ENCODE results near the gene STAT2.
"Not testable (repeated sequence)": the region's sequence is repeated elsewhere in the genome, so short reads cannot be mapped to it uniquely, and the experiment has no call there.

STAT2 gene

GRCh38 chr12:56359851-56360767 is at the start of gene STAT2:
Gene STAT2 (minus strand): TSS chr12:56360107. CDS start chr12:56356571, 3,536 bp downstream.
- peak; percentile 100 for DNase-seq (ENCODE audit: low read depth, low spot score)

GRCh38 chr12:56408799-56409417 is 49.0 kb upstream of the STAT2 start:
- no peak for DNase-seq (ENCODE audit: low read depth, low spot score)

- not testable (repeated sequence) for DNase-seq (ENCODE audit: low read depth, low spot score)
Measured at GRCh38 chr12:56404227-56404626, 44.3 kb upstream of the STAT2 start.

- not testable (repeated sequence) for DNase-seq (ENCODE audit: low read depth, low spot score)
Measured at GRCh38 chr12:56401612-56402011, 41.7 kb upstream of the STAT2 start.

DNA sequence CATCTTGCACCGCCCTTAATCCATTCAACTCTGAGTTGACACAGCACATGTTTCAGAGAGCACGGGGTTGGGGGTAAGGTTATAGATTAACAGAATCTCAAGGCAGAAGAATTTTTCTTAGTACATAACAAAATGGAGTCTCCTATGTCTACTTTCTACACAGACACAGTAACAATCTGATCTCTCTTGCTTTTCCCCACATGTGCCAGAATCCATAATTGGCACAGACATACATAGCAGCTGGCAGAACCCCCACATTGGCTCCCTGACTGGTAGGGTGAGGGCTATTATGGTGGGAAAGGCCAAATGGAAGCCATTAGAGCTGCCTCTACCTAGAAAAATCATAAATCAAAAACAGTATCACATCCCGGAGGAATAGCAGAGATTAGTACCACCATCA is 41.2 kb upstream of the STAT2 start:
- DNase-seq (ENCODE audit: low read depth, low spot score), result not testable (repeated sequence)

DNA sequence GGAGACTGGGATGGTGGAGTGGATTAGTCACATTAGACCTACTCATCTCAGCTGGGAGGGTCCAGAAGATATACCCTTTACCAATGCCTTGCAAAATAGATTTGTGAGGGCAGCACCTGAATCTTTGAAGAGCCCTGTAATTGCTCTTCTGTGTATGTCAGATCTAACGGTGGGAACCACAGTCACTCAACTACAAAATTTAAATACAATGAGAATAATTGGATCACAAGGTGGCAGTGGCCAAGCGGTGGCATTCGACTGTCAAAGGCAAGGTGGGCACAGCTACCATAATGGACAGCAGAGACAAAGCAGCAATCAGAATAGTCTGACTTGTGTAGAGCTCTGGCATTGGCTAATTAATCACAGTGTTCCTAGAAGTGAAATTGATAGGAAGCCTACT is 39.6 kb upstream of the STAT2 start:
- DNase-seq (ENCODE audit: low read depth, low spot score), result not testable (repeated sequence)

- DNase-seq (ENCODE audit: low read depth, low spot score), result no peak
Measured at GRCh38 chr12:56398324-56398723, 38.4 kb upstream of the STAT2 start.

GRCh38 chr12:56392331-56392730 is 32.4 kb upstream of the STAT2 start:
- DNase-seq (ENCODE audit: low read depth, low spot score), result no peak

- no peak for DNase-seq (ENCODE audit: low read depth, low spot score)
Measured at GRCh38 chr12:56391721-56392120, 31.8 kb upstream of the STAT2 start.

GRCh38 chr12:56389412-56389811 is 29.5 kb upstream of the STAT2 start:
- DNase-seq (ENCODE audit: low read depth, low spot score), result no peak

DNA sequence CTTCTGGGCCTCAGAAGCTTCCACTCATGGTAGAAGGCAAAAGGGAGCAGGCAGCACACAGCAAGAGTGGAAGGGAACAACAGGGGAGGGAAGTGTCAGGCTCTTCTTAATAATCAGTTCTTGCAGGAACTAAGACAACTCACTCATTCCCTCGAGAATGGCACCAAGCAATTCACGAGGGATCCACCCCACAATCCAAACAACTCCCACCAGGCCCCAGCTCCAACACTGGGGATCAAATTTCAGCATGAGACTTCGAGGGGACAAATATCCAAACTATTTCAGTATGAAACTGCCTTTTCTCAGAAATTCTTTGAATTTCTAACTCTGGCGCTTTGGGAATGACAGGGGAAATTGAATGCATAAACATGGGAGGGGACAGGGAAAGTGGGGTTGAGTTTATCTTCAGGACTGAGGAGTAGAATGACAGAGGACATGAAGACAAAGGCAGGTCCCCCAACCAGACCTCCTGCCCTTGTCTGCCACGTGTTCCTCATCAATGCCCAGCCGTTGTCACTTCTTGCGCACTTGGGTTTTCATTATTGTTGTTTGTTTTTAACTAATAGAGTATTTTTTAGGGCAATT is 27.3 kb upstream of the STAT2 start:
- DNase-seq (ENCODE audit: low read depth, low spot score), result no peak

GRCh38 chr12:56385873-56386272 is 26.0 kb upstream of the STAT2 start:
- DNase-seq (ENCODE audit: low read depth, low spot score), result no peak

- DNase-seq (ENCODE audit: low read depth, low spot score), result no peak
Measured at GRCh38 chr12:56382611-56383010, 22.7 kb upstream of the STAT2 start.

GRCh38 chr12:56377989-56378316 is 18.0 kb upstream of the STAT2 start:
- no peak for DNase-seq (ENCODE audit: low read depth, low spot score)

DNA sequence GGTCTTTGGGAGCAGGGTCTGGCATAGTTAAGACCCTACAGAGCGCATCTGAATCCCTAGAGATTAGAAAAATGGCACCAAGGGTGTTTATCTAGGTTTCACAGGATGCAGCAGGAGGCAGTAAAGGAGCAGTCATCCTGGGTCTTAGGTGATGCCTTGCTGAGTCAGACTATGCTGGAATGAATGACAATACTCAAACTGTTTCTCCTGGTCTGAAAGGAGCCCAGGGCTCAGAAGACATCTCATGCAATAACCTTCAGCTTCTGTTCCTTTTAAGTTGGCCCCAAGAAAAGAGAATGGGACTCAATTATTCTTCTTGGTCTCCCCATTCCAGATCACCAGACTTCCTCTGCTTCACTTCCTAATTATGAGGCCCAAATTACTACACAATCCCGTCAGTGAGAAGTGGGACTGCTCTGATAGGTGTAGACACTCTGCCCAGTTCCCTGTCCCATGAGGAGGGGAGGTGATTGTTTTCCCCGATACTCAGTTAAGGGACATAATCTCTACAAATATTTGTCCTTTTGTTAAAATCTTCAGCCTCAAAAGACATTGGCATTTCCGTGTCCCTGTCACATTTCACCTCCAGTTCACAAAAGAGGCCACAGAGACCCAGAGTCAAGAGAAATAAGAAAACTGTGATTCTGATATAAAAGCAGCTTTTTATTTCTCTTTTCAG is 17.5 kb upstream of the STAT2 start:
- DNase-seq (ENCODE audit: low read depth, low spot score), result peak; percentile 45

GRCh38 chr12:56375598-56376434 is 15.9 kb upstream of the STAT2 start:
- DNase-seq (ENCODE audit: low read depth, low spot score), result no peak

DNA sequence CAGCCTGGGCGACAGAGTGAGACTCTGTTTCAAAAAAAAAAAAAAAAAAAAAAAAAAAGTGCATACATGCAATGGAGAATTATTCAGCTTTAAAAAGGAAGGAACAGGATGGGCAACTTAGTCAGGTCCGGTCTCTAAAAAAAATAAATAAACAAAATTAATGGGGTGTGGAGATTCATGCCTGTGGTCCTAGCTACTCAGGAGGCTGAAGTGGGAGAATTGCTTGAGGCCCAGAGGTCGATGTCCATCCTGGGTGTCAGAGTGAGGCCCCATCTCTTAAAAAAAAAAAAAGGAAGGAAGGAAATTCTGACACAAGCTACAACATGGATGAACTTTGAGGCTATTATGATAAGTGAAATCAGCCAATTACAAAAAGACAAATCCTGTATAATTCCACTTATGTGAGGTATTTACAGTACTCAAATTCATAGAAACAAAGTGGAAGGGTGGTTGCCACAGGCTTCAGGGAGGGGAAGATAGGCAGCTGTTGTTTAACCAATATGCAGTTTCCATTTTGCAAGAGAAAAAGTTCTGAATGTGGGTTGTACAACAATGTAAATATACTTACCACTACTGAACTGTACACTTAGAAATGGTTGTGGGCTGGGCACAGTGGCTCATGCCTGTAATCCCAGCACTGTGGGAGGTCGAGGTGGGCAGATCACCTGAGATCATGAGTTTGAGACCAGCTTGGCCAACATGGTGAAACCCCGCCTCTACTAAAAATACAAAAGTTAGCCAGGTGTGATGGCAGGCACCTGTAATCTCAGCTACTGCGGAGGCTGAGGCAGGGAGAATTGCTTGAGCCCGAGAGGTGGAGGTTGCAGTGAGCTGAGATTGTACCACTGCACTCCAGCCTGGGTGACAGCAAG is 15.1 kb upstream of the STAT2 start:
- no peak for DNase-seq (ENCODE audit: low read depth, low spot score)

DNA sequence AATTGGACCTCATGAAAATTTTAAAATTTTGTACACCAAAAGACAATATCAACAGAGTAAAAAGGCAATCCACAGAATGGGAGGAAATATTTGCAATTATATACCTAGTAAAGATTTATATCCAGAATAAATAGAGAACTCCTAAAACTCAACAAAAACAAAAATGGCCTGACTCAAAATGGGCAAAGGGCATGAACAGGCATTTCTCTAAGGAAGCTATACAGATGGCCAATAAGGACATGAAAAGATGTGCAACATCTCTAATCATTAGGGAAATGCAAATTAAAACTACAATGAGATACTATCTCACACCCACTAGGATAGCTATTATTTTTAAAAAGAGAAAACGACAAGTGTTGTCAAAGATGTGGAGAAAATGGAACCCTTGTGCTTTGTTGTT is 13.6 kb upstream of the STAT2 start:
- DNase-seq (ENCODE audit: low read depth, low spot score), result no peak

DNA sequence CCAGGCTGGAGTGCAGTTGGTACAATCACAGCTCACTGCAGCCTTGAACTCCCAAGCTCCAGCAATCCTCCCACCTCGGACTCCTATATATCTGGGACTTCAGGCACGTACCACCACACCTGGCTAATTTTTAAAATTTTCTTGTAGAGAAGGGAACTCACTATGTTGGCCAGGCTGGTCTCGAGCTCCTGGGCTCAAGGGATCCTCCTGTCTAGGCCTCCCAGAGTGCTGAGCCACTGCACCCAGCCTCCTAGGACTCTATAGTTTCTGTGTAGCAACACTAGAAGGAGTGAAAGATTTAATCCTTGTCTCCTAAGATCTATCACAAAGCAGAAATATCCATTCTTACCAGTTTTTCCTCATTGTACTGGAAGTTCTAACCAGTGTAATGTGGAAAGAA is 7.0 kb upstream of the STAT2 start:
- DNase-seq (ENCODE audit: low read depth, low spot score), result no peak

Measured in ELF-1 (cell line).